Neutrophil (primary cell): ENCODE data around the gene PMEL.
"Not testable (repeated sequence)": the region's sequence is repeated elsewhere in the genome, so short reads cannot be mapped to it uniquely, and the experiment has no call there.

Experiments used
- H3K27ac ChIP-seq: fragments of 200-600 bp; sonication (generic); 2 replicates; pipeline ENCODE4 v1.5.1; 2016; ENCODE audit warnings: mild to moderate bottlenecking, moderate library complexity
- H3K27me3 ChIP-seq: fragments of 200-600 bp; sonication (generic); 2 replicates; pipeline ENCODE4 v1.6.0; 2016; ENCODE audit warnings: mild to moderate bottlenecking
- H3K36me3 ChIP-seq: fragments of 200-600 bp; sonication (generic); 2 replicates; pipeline ENCODE4 v1.5.1; 2017
- H3K4me1 ChIP-seq, 2 experiments: fragments of 200-600 bp in 1 of 2; sonication (generic) in 1 of 2; 1 replicate in 1 of 2; 2 replicates in 1 of 2; pipeline versions ENCODE4 v1.5.1 to v1.6.1; 2013 to 2016; ENCODE audit warnings: low read depth in 1 of 2, low read length in 1 of 2, mild to moderate bottlenecking in 1 of 2, moderate library complexity in 1 of 2; ENCODE audit not compliant: control insufficient read depth in 1 of 2, insufficient read depth in 1 of 2
- H3K4me3 ChIP-seq, 2 experiments: fragments of 200-600 bp in 1 of 2; sonication (generic) in 1 of 2; 1 replicate in 1 of 2; 2 replicates in 1 of 2; pipeline ENCODE4 v1.5.1; 2013 to 2016; ENCODE audit warnings: low read depth in 1 of 2, low read length in 1 of 2, mild to moderate bottlenecking in 1 of 2, moderate library complexity in 1 of 2
- H3K9me3 ChIP-seq: fragments of 200-600 bp; sonication (generic); 2 replicates; pipeline ENCODE4 v1.5.1; 2016
- CTCF ChIP-seq: fragments of 200-600 bp; sonication (generic); IDR thresholded peaks from 2 replicates; pipeline ENCODE4 v1.5.1; 2016; ENCODE audit warnings: antibody characterized with exemption

The PMEL gene

GRCh38 chr12:55926738-55927587 is 38.9 kb downstream of the PMEL start:
- Histone ChIP-seq H3K27ac (peak overlapping the region; percentile 95), H3K9me3 (no peaks in the 10 kb centered on the region), H3K27me3 (no peaks in the 10 kb centered on the region), H3K36me3 (no peaks in the 10 kb centered on the region), H3K4me3 (peak overlapping the region; percentile 93 to 98), H3K4me1 (peaks cover 50% of the 10 kb centered on the region in 2 experiments)
- peak; percentile 53 for TF ChIP-seq CTCF

- Histone ChIP-seq H3K36me3 (no peaks in the 10 kb centered on the region), H3K4me3 (peak overlapping the region; percentile 93 to 98), H3K9me3 (no peaks in the 10 kb centered on the region), H3K4me1 (peaks cover 44 to 45% of the 10 kb centered on the region in 2 experiments), H3K27ac (peak overlapping the region; percentile 95), H3K27me3 (no peaks in the 10 kb centered on the region)
- TF ChIP-seq CTCF = no peak
Observed at GRCh38 chr12:55925870-55926737, 39.7 kb downstream of the PMEL start.

- Histone ChIP-seq H3K4me1 (peaks cover 36 to 37% of the 10 kb centered on the region in 2 experiments), H3K27ac (no peak overlapping the region), H3K36me3 (no peaks in the 10 kb centered on the region), H3K4me3 (no peak overlapping the region), H3K9me3 (no peaks in the 10 kb centered on the region), H3K27me3 (no peaks in the 10 kb centered on the region)
- TF ChIP-seq CTCF = no peak
Observed at GRCh38 chr12:55925371-55925770, 40.5 kb downstream of the PMEL start.

- not testable (repeated sequence) for H3K9me3 ChIP-seq, H3K36me3 ChIP-seq, H3K27me3 ChIP-seq, H3K27ac ChIP-seq, H3K4me3 ChIP-seq
- peaks cover 20 to 21% of the 10 kb centered on the region in 2 experiments for H3K4me1 ChIP-seq
Observed at GRCh38 chr12:55923648-55924047, 42.2 kb downstream of the PMEL start.

GRCh38 chr12:55922126-55922525 is 43.7 kb downstream of the PMEL start:
- Histone ChIP-seq H3K27ac (no peak overlapping the region), H3K4me1 (peaks cover 11% of the 10 kb centered on the region in 2 experiments), H3K9me3 (no peaks in the 10 kb centered on the region), H3K4me3 (no peak overlapping the region), H3K27me3 (no peaks in the 10 kb centered on the region), H3K36me3 (no peaks in the 10 kb centered on the region)
- TF ChIP-seq CTCF = no peak

GRCh38 chr12:55919032-55919431 is 46.8 kb downstream of the PMEL start:
- not testable (repeated sequence) for H3K27ac ChIP-seq, H3K4me3 ChIP-seq, H3K27me3 ChIP-seq, H3K36me3 ChIP-seq, H3K4me1 ChIP-seq, H3K9me3 ChIP-seq
